HFFc6 (cell line): ENCODE results near the gene PLK2. TPM values are rescaled to one million over a fixed set of nuclear protein-coding genes. Genes with fewer than 3 reads are reported as not detected.

Experiments
- DNase-seq: peaks from one replicate; pipeline ENCODE4 v3.0.0-alpha.2; 2018
- H3K27ac Mint-ChIP-seq: 2 replicates; pipeline ENCODE4 v1.8.0; 2020; ENCODE audit warnings: mild to moderate bottlenecking, mixed read lengths
- H3K27me3 Mint-ChIP-seq: 2 replicates; pipeline ENCODE4 v1.8.0; 2021; ENCODE audit warnings: mild to moderate bottlenecking, moderate library complexity, mixed read lengths; ENCODE audit not compliant: insufficient read depth
- H3K36me3 Mint-ChIP-seq: 2 replicates; pipeline ENCODE4 v1.8.0; 2021; ENCODE audit warnings: low read depth, mixed read lengths
- H3K4me1 Mint-ChIP-seq: 2 replicates; pipeline ENCODE4 v1.8.0; 2020; ENCODE audit warnings: low read depth, mixed read lengths
- H3K4me3 Mint-ChIP-seq: 2 replicates; pipeline ENCODE4 v1.8.0; 2020; ENCODE audit warnings: mild to moderate bottlenecking, moderate library complexity, mixed read lengths
- H3K9me3 Mint-ChIP-seq: 2 replicates; pipeline ENCODE4 v1.8.0; 2020; ENCODE audit warnings: mild to moderate bottlenecking, mixed read lengths
- total RNA-seq, 6 experiments: library from RNA; stranded (reverse); fragmentation: NEBNext Ultra II Directional; extraction: Animal tissue kit (Norgen Biotek cat#: 25700); gene quantifications; 2 replicates in 1 of 6; 3 replicates in 5 of 6; pipeline ENCODE4 v1.2.3, GENCODE V29; 2021
- TF ChIP-seq, protein P1 (sequence below): fragments of 200-600 bp; sonication (generic); IDR thresholded peaks from 2 replicates; pipeline ENCODE4 v1.5.0; 2021; ENCODE audit warnings: antibody characterized with exemption, mild to moderate bottlenecking

Gene PLK2
- total RNA-seq, 6 experiments from 2014 or later, result 50.4 to 80.1 (median 71.3) TPM

DNA sequence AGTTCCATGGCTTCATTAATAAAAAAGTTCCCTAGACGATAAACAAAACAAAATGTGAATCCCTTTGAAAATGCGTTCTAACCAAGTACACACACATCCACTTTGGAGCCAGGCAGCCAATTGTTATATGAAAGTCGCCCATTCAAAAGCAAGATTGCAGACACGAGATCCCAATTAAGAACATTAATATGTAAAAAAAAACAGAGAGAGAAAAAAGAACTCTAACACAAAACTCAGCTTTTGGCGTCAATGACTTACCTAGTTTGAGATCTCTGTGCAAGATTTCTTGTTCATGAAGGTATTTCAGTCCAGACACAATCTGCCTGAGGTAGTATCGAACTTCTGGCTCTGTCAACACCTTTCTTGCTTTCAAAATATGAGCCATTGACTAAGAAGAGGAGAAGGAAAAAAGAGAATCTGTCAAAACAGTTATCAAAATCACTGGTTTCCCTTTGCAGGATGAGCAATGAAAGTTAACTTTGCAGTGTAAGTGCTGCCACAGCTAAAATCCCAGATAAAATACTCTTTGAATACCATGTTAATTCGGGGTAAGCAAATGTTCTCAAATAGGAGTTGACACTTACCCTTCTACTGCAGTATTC is 1.6 kb downstream of the PLK2 start:
- H3K4me1 Mint-ChIP-seq, result peaks cover 71% of the 10 kb centered on the region
- no peak for DNase-seq
- TF ChIP-seq, protein P1, sequence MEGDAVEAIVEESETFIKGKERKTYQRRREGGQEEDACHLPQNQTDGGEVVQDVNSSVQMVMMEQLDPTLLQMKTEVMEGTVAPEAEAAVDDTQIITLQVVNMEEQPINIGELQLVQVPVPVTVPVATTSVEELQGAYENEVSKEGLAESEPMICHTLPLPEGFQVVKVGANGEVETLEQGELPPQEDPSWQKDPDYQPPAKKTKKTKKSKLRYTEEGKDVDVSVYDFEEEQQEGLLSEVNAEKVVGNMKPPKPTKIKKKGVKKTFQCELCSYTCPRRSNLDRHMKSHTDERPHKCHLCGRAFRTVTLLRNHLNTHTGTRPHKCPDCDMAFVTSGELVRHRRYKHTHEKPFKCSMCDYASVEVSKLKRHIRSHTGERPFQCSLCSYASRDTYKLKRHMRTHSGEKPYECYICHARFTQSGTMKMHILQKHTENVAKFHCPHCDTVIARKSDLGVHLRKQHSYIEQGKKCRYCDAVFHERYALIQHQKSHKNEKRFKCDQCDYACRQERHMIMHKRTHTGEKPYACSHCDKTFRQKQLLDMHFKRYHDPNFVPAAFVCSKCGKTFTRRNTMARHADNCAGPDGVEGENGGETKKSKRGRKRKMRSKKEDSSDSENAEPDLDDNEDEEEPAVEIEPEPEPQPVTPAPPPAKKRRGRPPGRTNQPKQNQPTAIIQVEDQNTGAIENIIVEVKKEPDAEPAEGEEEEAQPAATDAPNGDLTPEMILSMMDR, result no peak
- H3K27ac Mint-ChIP-seq, result peak overlapping the region; percentile 86; the same call in 1 of the 2 replicates
- peak overlapping the region; percentile 96 for H3K4me3 Mint-ChIP-seq
- peaks cover 57% of the 10 kb centered on the region for H3K36me3 Mint-ChIP-seq
- no peaks in the 10 kb centered on the region for H3K9me3 Mint-ChIP-seq
- peaks cover 6% of the 10 kb centered on the region for H3K27me3 Mint-ChIP-seq

DNA sequence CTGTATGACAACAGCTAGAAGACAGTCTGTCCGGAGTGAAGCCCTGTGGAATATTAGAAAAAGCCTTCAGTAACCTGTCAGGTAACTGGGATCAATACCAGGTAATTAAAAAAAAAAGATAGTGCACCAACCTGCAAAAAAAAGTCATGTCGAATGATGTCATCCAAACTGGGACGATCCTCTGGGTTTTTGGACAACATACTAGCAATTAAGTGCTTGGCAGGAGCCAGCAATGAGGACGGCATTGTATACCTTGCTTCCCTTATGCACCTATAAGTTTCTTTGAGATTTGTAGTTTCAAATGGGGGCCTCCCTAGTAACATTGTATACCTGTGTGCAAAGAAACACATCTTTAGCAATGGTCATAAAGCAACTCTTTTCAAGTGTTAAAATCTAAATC is 2.8 kb downstream of the PLK2 start:
- H3K4me1 Mint-ChIP-seq, result peaks cover 76% of the 10 kb centered on the region
- peak overlapping the region; percentile 28; the same call in 1 of the 2 replicates for H3K27ac Mint-ChIP-seq
- H3K36me3 Mint-ChIP-seq, result peaks cover 69% of the 10 kb centered on the region
- peak overlapping the region; percentile 96 for H3K4me3 Mint-ChIP-seq
- TF ChIP-seq, protein P1, result no peak
- H3K9me3 Mint-ChIP-seq, result no peaks in the 10 kb centered on the region
- peaks cover 6% of the 10 kb centered on the region for H3K27me3 Mint-ChIP-seq
- DNase-seq, result no peak

DNA sequence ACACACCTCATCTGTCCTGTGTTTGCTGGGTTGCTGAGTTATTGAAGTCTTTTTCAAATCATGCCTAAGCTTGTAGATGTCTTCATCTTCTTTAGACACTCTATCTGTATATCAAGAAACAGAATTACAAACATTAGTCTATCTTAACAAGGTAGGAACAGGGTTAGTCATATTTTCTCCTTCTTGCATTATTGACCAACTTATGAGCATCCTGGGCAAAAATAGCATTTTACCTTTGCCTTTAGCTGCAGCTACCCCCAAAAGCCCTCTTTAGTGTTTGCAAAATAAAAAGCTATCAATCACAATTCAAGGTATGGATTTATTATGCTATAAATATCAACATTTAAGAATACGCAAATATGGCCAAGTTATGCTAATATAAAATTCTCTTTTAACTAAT is 3.4 kb downstream of the PLK2 start:
- Mint-ChIP-seq H3K36me3 (peaks cover 75% of the 10 kb centered on the region), H3K4me3 (peak overlapping the region; percentile 96), H3K27me3 (peaks cover 6% of the 10 kb centered on the region), H3K27ac (no peak overlapping the region), H3K9me3 (no peaks in the 10 kb centered on the region), H3K4me1 (peaks cover 76% of the 10 kb centered on the region)
- no peak for DNase-seq
- TF ChIP-seq, protein P1, result no peak

DNA sequence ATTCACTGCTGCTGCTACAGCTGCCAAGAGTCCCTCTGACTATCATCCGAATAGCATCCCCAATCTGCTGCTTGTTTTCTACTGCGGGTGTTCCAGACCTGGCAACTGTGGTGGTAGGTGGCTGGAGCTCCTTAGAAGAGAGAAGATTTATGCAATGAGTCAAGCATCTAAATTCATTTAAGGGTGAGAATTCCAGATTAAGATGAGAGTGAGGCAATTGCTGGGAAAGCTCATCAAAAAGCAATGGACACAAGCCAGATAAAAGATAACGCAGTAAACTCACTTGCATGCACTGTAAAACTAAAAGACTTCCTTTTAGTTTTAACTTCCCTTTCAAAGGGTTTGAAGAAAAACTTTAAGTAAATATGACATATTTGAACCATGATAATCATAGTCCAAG is 3.9 kb downstream of the PLK2 start:
- peak overlapping the region; percentile 96 for H3K4me3 Mint-ChIP-seq
- DNase-seq, result no peak
- peaks cover 6% of the 10 kb centered on the region for H3K27me3 Mint-ChIP-seq
- peaks cover 73% of the 10 kb centered on the region for H3K4me1 Mint-ChIP-seq
- H3K36me3 Mint-ChIP-seq, result peaks cover 76% of the 10 kb centered on the region
- no peaks in the 10 kb centered on the region for H3K9me3 Mint-ChIP-seq
- peak overlapping the region; percentile 74 for H3K27ac Mint-ChIP-seq
- TF ChIP-seq, protein P1, result no peak

DNA sequence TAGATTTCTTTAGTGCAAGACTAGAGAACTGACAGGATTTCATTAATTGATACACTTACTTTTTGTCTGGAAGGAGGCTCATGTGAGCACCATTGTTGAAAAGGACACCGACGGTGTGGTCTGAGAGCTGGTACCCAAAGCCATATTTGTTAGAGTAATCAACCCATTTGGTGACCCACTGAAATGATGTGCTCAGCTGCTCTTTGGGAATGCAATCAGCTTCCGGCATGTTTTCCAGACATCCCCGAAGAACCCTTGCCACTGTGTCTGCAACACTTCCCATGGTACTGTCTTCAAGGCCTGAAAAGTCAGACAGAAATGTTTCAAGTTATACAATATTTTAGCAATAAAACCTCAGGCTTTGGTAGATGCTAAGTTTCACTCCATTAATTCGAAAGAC is 4.4 kb downstream of the PLK2 start:
- Mint-ChIP-seq H3K9me3 (no peaks in the 10 kb centered on the region), H3K36me3 (peaks cover 81% of the 10 kb centered on the region), H3K27ac (peak overlapping the region; percentile 74), H3K4me1 (peaks cover 74% of the 10 kb centered on the region), H3K27me3 (peaks cover 6% of the 10 kb centered on the region), H3K4me3 (peak overlapping the region; percentile 96)
- TF ChIP-seq, protein P1, result no peak
- DNase-seq, result no peak
